ENCODE data around the gene ABCA2. TPM values are rescaled to one million over a fixed set of nuclear protein-coding genes. Genes with fewer than 3 reads are reported as not detected.
A peak's percentile ranks its signal among the peaks of the same experiment; 100 is the strongest.

Gene ABCA2
- total and polyA plus RNA-seq, 4 donors: 13.4 to 39.0 (median 16.5) TPM

GRCh38 chr9:137030006-137030405 lies 2.0 kb upstream of the ABCA2 start:
- peak overlapping the region in 1 of 2 donors; percentile 34 for H3K27ac ChIP-seq (ENCODE audit: low read depth in 1 of 2, low read length in 1 of 2)
- no peak overlapping the region for H3K4me3 ChIP-seq
- TF ChIP-seq CTCF (IDR thresholded peaks at IDR 0.05; ENCODE audit: control extremely low read depth, extremely low read depth): no peak
- 34 to 65% methylated on average over 15 of the region's 15 CpGs for WGBS, 2 donors
- DNase-seq: no peak
- H3K4me1 ChIP-seq (ENCODE audit: control insufficient read depth in 5 of 5, insufficient read depth in 5 of 5, low read length in 5 of 5): peaks cover 0 to 17% (median 7%) of the 10 kb centered on the region in 5 donors
- H3K36me3 ChIP-seq (ENCODE audit: control insufficient read depth in 4 of 4, insufficient read depth in 4 of 4, low read length in 4 of 4): no peaks in the 10 kb centered on the region
- no peaks in the 10 kb centered on the region for H3K9me3 ChIP-seq (ENCODE audit: control insufficient read depth in 4 of 4, insufficient read depth in 3 of 4, low read length in 3 of 4)
- H3K9ac ChIP-seq (ENCODE audit: insufficient read depth in 1 of 2, low read length in 2 of 2): no peak overlapping the region
- H3K27me3 ChIP-seq (ENCODE audit: control insufficient read depth in 3 of 3, insufficient read depth in 3 of 3, low read length in 2 of 3): peaks cover 0 to 3% (median 0%) of the 10 kb centered on the region in 3 donors
- no peak for ATAC-seq (ENCODE audit: insufficient read depth, low FRiP score)

GRCh38 chr9:137029058-137029936 lies 1.3 kb upstream of the ABCA2 start:
- Histone ChIP-seq H3K9ac (ENCODE audit: insufficient read depth in 1 of 2, low read length in 2 of 2) (no peak overlapping the region), H3K27me3 (ENCODE audit: control insufficient read depth in 3 of 3, insufficient read depth in 3 of 3, low read length in 2 of 3) (peaks cover 0 to 3% (median 0%) of the 10 kb centered on the region in 3 donors), H3K36me3 (ENCODE audit: control insufficient read depth in 4 of 4, insufficient read depth in 4 of 4, low read length in 4 of 4) (no peaks in the 10 kb centered on the region), H3K27ac (ENCODE audit: low read depth in 1 of 2, low read length in 1 of 2) (peak overlapping the region in 1 of 2 donors; percentile 34), H3K9me3 (ENCODE audit: control insufficient read depth in 4 of 4, insufficient read depth in 3 of 4, low read length in 3 of 4) (no peaks in the 10 kb centered on the region), H3K4me1 (ENCODE audit: control insufficient read depth in 5 of 5, insufficient read depth in 5 of 5, low read length in 5 of 5) (peaks cover 0 to 15% (median 7%) of the 10 kb centered on the region in 5 donors), H3K4me3 (no peak overlapping the region)
- peak; percentile 54 for ATAC-seq (ENCODE audit: insufficient read depth, low FRiP score)
- TF ChIP-seq CTCF (IDR thresholded peaks at IDR 0.05; ENCODE audit: control extremely low read depth, extremely low read depth): peak; percentile 62
- peak; percentile 40 to 60 (median 40) for DNase-seq
- WGBS, 2 donors: 19 to 28% methylated on average over 18 to 19 of the region's 19 CpGs

GRCh38 chr9:137028263-137029057 lies 423 bp upstream of the ABCA2 start:
- Histone ChIP-seq H3K27me3 (ENCODE audit: control insufficient read depth in 3 of 3, insufficient read depth in 3 of 3, low read length in 2 of 3) (peaks cover 0 to 3% (median 0%) of the 10 kb centered on the region in 3 donors), H3K9ac (ENCODE audit: insufficient read depth in 1 of 2, low read length in 2 of 2) (peak overlapping the region in 1 of 2 donors; percentile 28), H3K4me3 (no peak overlapping the region), H3K9me3 (ENCODE audit: control insufficient read depth in 4 of 4, insufficient read depth in 3 of 4, low read length in 3 of 4) (no peaks in the 10 kb centered on the region), H3K27ac (ENCODE audit: low read depth in 1 of 2, low read length in 1 of 2) (no peak overlapping the region), H3K36me3 (ENCODE audit: control insufficient read depth in 4 of 4, insufficient read depth in 4 of 4, low read length in 4 of 4) (no peaks in the 10 kb centered on the region), H3K4me1 (ENCODE audit: control insufficient read depth in 5 of 5, insufficient read depth in 5 of 5, low read length in 5 of 5) (peaks cover 0 to 15% (median 10%) of the 10 kb centered on the region in 5 donors)
- 1% methylated on average over 75 to 98 of the region's 98 CpGs for WGBS, 2 donors
- DNase-seq (peak; percentile 52 to 72 (median 63)), ATAC-seq (ENCODE audit: insufficient read depth, low FRiP score) (no peak)
- TF ChIP-seq CTCF (IDR thresholded peaks at IDR 0.05; ENCODE audit: control extremely low read depth, extremely low read depth): peak; percentile 35
